BE2C (cell line): Measurements from ENCODE around the gene OTUD1.
A peak's percentile ranks its signal among the peaks of the same experiment; 100 is the strongest.

Experiments
- DNase-seq: peaks from one replicate; pipeline ENCODE4 v3.0.0-alpha.2; 2020
- H3K27me3 ChIP-seq: fragments of 250-450 bp; sonication (Bioruptor Pico); 2 replicates; pipeline ENCODE4 v1.5.1; 2020; ENCODE audit warnings: mild to moderate bottlenecking
- H3K36me3 ChIP-seq: fragments of 250-450 bp; sonication (Bioruptor Pico); 2 replicates; pipeline ENCODE4 v1.5.1; 2020; ENCODE audit warnings: mild to moderate bottlenecking
- H3K4me1 ChIP-seq: fragments of 250-450 bp; sonication (Bioruptor Pico); 2 replicates; pipeline ENCODE4 v1.5.1; 2020
- H3K4me3 ChIP-seq: 2 replicates; pipeline ENCODE4 v1.5.1; 2011; ENCODE audit warnings: low read depth, low read length
- H3K9me3 ChIP-seq: fragments of 250-450 bp; sonication (Bioruptor Pico); 2 replicates; pipeline ENCODE4 v1.5.1; 2020
- CTCF ChIP-seq: IDR thresholded peaks from 2 replicates; pipeline ENCODE4 v1.5.1; 2012; ENCODE audit warnings: mild to moderate bottlenecking, low read depth, low read length

OTUD1 gene

GRCh38 chr10:23432639-23433038, 6.2 kb upstream of the OTUD1 start:
- DNase-seq, result no peak
- no peaks in the 10 kb centered on the region for H3K9me3 ChIP-seq
- H3K4me1 ChIP-seq, result no peaks in the 10 kb centered on the region
- H3K4me3 ChIP-seq, result no peak overlapping the region
- no peaks in the 10 kb centered on the region for H3K36me3 ChIP-seq
- TF ChIP-seq CTCF, result no peak
- no peaks in the 10 kb centered on the region for H3K27me3 ChIP-seq

GRCh38 chr10:23433701-23434100, 5.2 kb upstream of the OTUD1 start:
- TF ChIP-seq CTCF, result no peak
- H3K27me3 ChIP-seq, result no peaks in the 10 kb centered on the region
- H3K4me1 ChIP-seq, result no peaks in the 10 kb centered on the region
- H3K36me3 ChIP-seq, result no peaks in the 10 kb centered on the region
- no peaks in the 10 kb centered on the region for H3K9me3 ChIP-seq
- no peak overlapping the region for H3K4me3 ChIP-seq
- DNase-seq, result no peak

GRCh38 chr10:23435378-23435777, 3.5 kb upstream of the OTUD1 start:
- H3K36me3 ChIP-seq, result no peaks in the 10 kb centered on the region
- H3K4me1 ChIP-seq, result no peaks in the 10 kb centered on the region
- H3K4me3 ChIP-seq, result no peak overlapping the region
- H3K27me3 ChIP-seq, result peaks cover 10% of the 10 kb centered on the region
- H3K9me3 ChIP-seq, result no peaks in the 10 kb centered on the region
- no peak for DNase-seq
- TF ChIP-seq CTCF, result no peak

GRCh38 chr10:23436983-23437382, 1.9 kb upstream of the OTUD1 start:
- H3K36me3 ChIP-seq, result no peaks in the 10 kb centered on the region
- H3K4me1 ChIP-seq, result no peaks in the 10 kb centered on the region
- no peak overlapping the region for H3K4me3 ChIP-seq
- DNase-seq, result no peak
- TF ChIP-seq CTCF, result no peak
- H3K27me3 ChIP-seq, result peaks cover 21% of the 10 kb centered on the region
- H3K9me3 ChIP-seq, result no peaks in the 10 kb centered on the region

- no peak for DNase-seq
- TF ChIP-seq CTCF, result no peak
- H3K27me3 ChIP-seq, result peaks cover 21% of the 10 kb centered on the region
- no peaks in the 10 kb centered on the region for H3K9me3 ChIP-seq
- H3K36me3 ChIP-seq, result no peaks in the 10 kb centered on the region
- peak overlapping the region; percentile 55 for H3K4me3 ChIP-seq
- H3K4me1 ChIP-seq, result no peaks in the 10 kb centered on the region
These were observed 820 bp upstream of the OTUD1 start for GRCh38 chr10:23437963-23438546.

- Histone ChIP-seq H3K36me3 (no peaks in the 10 kb centered on the region), H3K9me3 (no peaks in the 10 kb centered on the region), H3K4me3 (peak overlapping the region; percentile 53), H3K27me3 (peaks cover 21% of the 10 kb centered on the region), H3K4me1 (no peaks in the 10 kb centered on the region)
- peak; percentile 19 for DNase-seq
- TF ChIP-seq CTCF, result no peak
These were observed 631 bp downstream of the OTUD1 start for GRCh38 chr10:23439452-23439960.
